CD14-positive monocyte (primary cell): ENCODE data around the gene BDKRB2. TPM values are rescaled to one million over a fixed set of nuclear protein-coding genes. Genes with fewer than 3 reads are reported as not detected.

ENCODE experiments used
- DNase-seq, 3 donors: peaks; one replicate each; pipeline ENCODE4 v3.0.0-alpha.2; 2011 to 2022
- H2AFZ ChIP-seq: 2 replicates; pipeline ENCODE4 v1.6.0; 2012; ENCODE audit warnings: mild to moderate bottlenecking, low read depth, low read length, inconsistent platforms; ENCODE audit not compliant: insufficient read depth, poor library complexity, severe bottlenecking
- H3K27ac ChIP-seq, 2 donors: 1 replicate in 1 of 2; 2 replicates in 1 of 2; pipeline ENCODE4 v1.5.1; 2012 to 2013; ENCODE audit warnings: low read length in 2 of 2, control low read depth in 1 of 2, inconsistent platforms in 1 of 2, low read depth in 1 of 2, mild to moderate bottlenecking in 1 of 2
- H3K27me3 ChIP-seq, 2 donors: one replicate each; pipeline versions ENCODE4 v1.6.0 to v1.6.1; 2011 to 2013; ENCODE audit warnings: low read length in 2 of 2; ENCODE audit not compliant: control insufficient read depth in 2 of 2, insufficient read depth in 2 of 2
- H3K36me3 ChIP-seq, 2 donors: replicated peaks in 1 of 2; 1 replicate in 1 of 2; 2 replicates in 1 of 2; pipeline versions ENCODE4 v1.5.1 to v1.6.1; 2012 to 2013; ENCODE audit warnings: low read length in 2 of 2, control low read depth in 1 of 2, inconsistent platforms in 1 of 2, mild to moderate bottlenecking in 1 of 2; ENCODE audit not compliant: insufficient read depth in 2 of 2, control insufficient read depth in 1 of 2
- H3K4me1 ChIP-seq, 2 donors: 1 replicate in 1 of 2; 2 replicates in 1 of 2; pipeline versions ENCODE4 v1.5.1 to v1.6.1; 2012 to 2013; ENCODE audit warnings: low read length in 2 of 2, control low read depth in 1 of 2, inconsistent platforms in 1 of 2, mild to moderate bottlenecking in 1 of 2, moderate library complexity in 1 of 2; ENCODE audit not compliant: insufficient read depth in 2 of 2, control insufficient read depth in 1 of 2
- H3K4me2 ChIP-seq: replicated peaks from 2 replicates; pipeline ENCODE3; 2012; ENCODE audit warnings: low read length, moderate library complexity, mild to moderate bottlenecking; ENCODE audit not compliant: poor library complexity, severe bottlenecking; ENCODE audit errors: extremely low read depth
- H3K4me3 ChIP-seq, 3 experiments: fragments of 200-600 bp in 1 of 3; sonication (generic) in 1 of 3; replicated peaks in 1 of 3; 1 replicate in 2 of 3; 2 replicates in 1 of 3; pipeline ENCODE4 v1.5.1; 2011 to 2013; ENCODE audit warnings: low read length in 3 of 3, mild to moderate bottlenecking in 3 of 3, control low read depth in 2 of 3, low read depth in 2 of 3, inconsistent platforms in 1 of 3, moderate library complexity in 1 of 3
- H3K79me2 ChIP-seq: 2 replicates; pipeline ENCODE4 v1.6.0; 2012; ENCODE audit warnings: mild to moderate bottlenecking, control low read depth, inconsistent platforms, low read length, moderate library complexity; ENCODE audit not compliant: insufficient read depth
- H3K9ac ChIP-seq: 2 replicates; pipeline ENCODE4 v1.6.0; 2017; ENCODE audit warnings: low read length, mild to moderate bottlenecking; ENCODE audit not compliant: insufficient read depth, poor library complexity, severe bottlenecking
- H3K9me3 ChIP-seq, 2 donors: replicated peaks in 1 of 2; 1 replicate in 1 of 2; 2 replicates in 1 of 2; pipeline versions ENCODE4 v1.5.1 to v1.6.1; 2012 to 2013; ENCODE audit warnings: low read length in 2 of 2, control low read depth in 1 of 2; ENCODE audit not compliant: control insufficient read depth in 1 of 2, insufficient read depth in 1 of 2
- H4K20me1 ChIP-seq: 2 replicates; pipeline ENCODE4 v1.6.0; 2012; ENCODE audit warnings: mild to moderate bottlenecking, low read length, control low read depth, moderate library complexity; ENCODE audit not compliant: insufficient read depth
- H3K27ac Mint-ChIP-seq, 7 donors: one replicate each; pipeline ENCODE4 v1.8.0; 2020; ENCODE audit warnings: mild to moderate bottlenecking in 7 of 7, mixed read lengths in 7 of 7, moderate library complexity in 6 of 7, inconsistent platforms in 2 of 7
- H3K27me3 Mint-ChIP-seq, 3 donors: one replicate each; pipeline ENCODE4 v1.8.0; 2021 to 2022; ENCODE audit warnings: low read depth in 3 of 3, mild to moderate bottlenecking in 3 of 3, mixed read lengths in 3 of 3, moderate library complexity in 3 of 3, inconsistent platforms in 1 of 3
- H3K36me3 Mint-ChIP-seq, 2 donors: one replicate each; pipeline ENCODE4 v1.8.0; 2020; ENCODE audit warnings: mixed read lengths in 2 of 2, inconsistent platforms in 1 of 2, mild to moderate bottlenecking in 1 of 2
- H3K4me1 Mint-ChIP-seq: one replicate; pipeline ENCODE4 v1.8.0; 2020; ENCODE audit warnings: mild to moderate bottlenecking, mixed read lengths
- H3K4me3 Mint-ChIP-seq, 2 donors: one replicate each; pipeline ENCODE4 v1.8.0; 2020; ENCODE audit warnings: mild to moderate bottlenecking in 2 of 2, mixed read lengths in 2 of 2, moderate library complexity in 1 of 2
- H3K9me3 Mint-ChIP-seq, 7 donors: one replicate each; pipeline ENCODE4 v1.8.0; 2020 to 2022; ENCODE audit warnings: mixed read lengths in 7 of 7, mild to moderate bottlenecking in 6 of 7, moderate library complexity in 6 of 7, inconsistent platforms in 2 of 7
- CTCF ChIP-seq: fragments of 200-600 bp; IDR thresholded peaks from one replicate; pipeline ENCODE4 v1.8.0; 2022; ENCODE audit warnings: antibody characterized with exemption, mild to moderate bottlenecking
- WGBS: methylation state at CpG from one replicate; pipeline ENCODE4 v1.1.5; 2013; ENCODE audit warnings: missing lambda C conversion rate; ENCODE audit not compliant: insufficient coverage; 5-methylcytosine and 5-hydroxymethylcytosine counted together
- intact Hi-C, 2 donors: fragments of 100-400 bp; cut with micrococcal nuclease; formaldehyde crosslinking; loops; one replicate each; pipeline versions ENCODE4 v1.15.0 to v1.15.1; 2023
- polyA plus RNA-seq, 3 donors: library from polyadenylated mRNA; depleted of rRNA in 1 of 3; unstranded in 2 of 3; stranded (reverse) in 1 of 3; fragments of 300-500 nt in 2 of 3; fragments of >200 nt in 1 of 3; fragmentation: Illumina TruSeq in 2 of 3; gene quantifications; 1 replicate in 2 of 3; 2 replicates in 1 of 3; pipeline ENCODE4 v1.2.3, GENCODE V29; 2012 to 2021

The BDKRB2 gene
- polyA plus RNA-seq, 3 donors = not detected

GRCh38 chr14:96182546-96182945 lies 22.1 kb upstream of the BDKRB2 start:
- no peaks in the 10 kb centered on the region for H3K4me1 Mint-ChIP-seq
- no peaks in the 10 kb centered on the region for H3K36me3 Mint-ChIP-seq
- Histone ChIP-seq H3K4me1 (no peaks in the 10 kb centered on the region), H3K27me3 (no peaks in the 10 kb centered on the region), H3K4me2 (no peak overlapping the region), H3K9me3 (no peaks in the 10 kb centered on the region), H4K20me1 (no peaks in the 10 kb centered on the region), H3K9ac (no peak overlapping the region), H3K79me2 (no peaks in the 10 kb centered on the region), H2AFZ (no peak overlapping the region), H3K36me3 (no peaks in the 10 kb centered on the region), H3K4me3 (no peak overlapping the region), H3K27ac (no peak overlapping the region)
- peaks cover 0 to 5% (median 0%) of the 10 kb centered on the region in 7 donors for H3K9me3 Mint-ChIP-seq
- H3K27ac Mint-ChIP-seq = no peak overlapping the region
- intact Hi-C loops = no loop called here
- H3K27me3 Mint-ChIP-seq = peaks cover 2 to 7% (median 6%) of the 10 kb centered on the region in 3 donors
- no peak for DNase-seq
- 96% methylated on average over 3 of the region's 4 CpGs for WGBS
- TF ChIP-seq CTCF = no peak
- no peak overlapping the region for H3K4me3 Mint-ChIP-seq

GRCh38 chr14:96184737-96185136 lies 19.9 kb upstream of the BDKRB2 start:
- Histone ChIP-seq H3K4me1 (no peaks in the 10 kb centered on the region), H3K4me2 (no peak overlapping the region), H3K27ac (no peak overlapping the region), H3K79me2 (no peaks in the 10 kb centered on the region), H4K20me1 (no peaks in the 10 kb centered on the region), H3K27me3 (no peaks in the 10 kb centered on the region), H3K36me3 (no peaks in the 10 kb centered on the region), H3K4me3 (no peak overlapping the region), H3K9me3 (no peaks in the 10 kb centered on the region), H3K9ac (no peak overlapping the region), H2AFZ (no peak overlapping the region)
- Mint-ChIP-seq H3K36me3 (no peaks in the 10 kb centered on the region), H3K9me3 (peaks cover 0 to 9% (median 0%) of the 10 kb centered on the region in 7 donors), H3K4me1 (peaks cover 2% of the 10 kb centered on the region), H3K27me3 (peaks cover 4 to 16% (median 5%) of the 10 kb centered on the region in 3 donors), H3K4me3 (no peak overlapping the region), H3K27ac (no peak overlapping the region)
- WGBS = 82% methylated on average over 8 of the region's 9 CpGs
- no peak for TF ChIP-seq CTCF
- no peak for DNase-seq
- intact Hi-C loops = no loop called here
